H9 (cell line): ENCODE measurements around the gene OGDH. TPM values are rescaled to one million over a fixed set of nuclear protein-coding genes. Genes with fewer than 3 reads are reported as not detected.

ENCODE experiments used
- DNase-seq: peaks from one replicate; pipeline ENCODE4 v3.0.0-alpha.2; 2017
- H2AFZ ChIP-seq: one replicate; pipeline ENCODE4 v1.6.1; 2013; ENCODE audit warnings: mild to moderate bottlenecking, low read length, control low read depth, moderate library complexity
- H2AK5ac ChIP-seq: 2 replicates; pipeline ENCODE4 v1.6.1; 2013; ENCODE audit warnings: low read length, control low read depth, mixed read lengths; ENCODE audit not compliant: insufficient read length
- H2BK120ac ChIP-seq: one replicate; pipeline ENCODE4 v1.6.1; 2013; ENCODE audit warnings: low read depth, mild to moderate bottlenecking, low read length, control low read depth, inconsistent platforms; ENCODE audit not compliant: poor library complexity, severe bottlenecking
- H2BK12ac ChIP-seq: 2 replicates; pipeline ENCODE4 v1.6.1; 2013; ENCODE audit warnings: low read length, control low read depth, mixed read lengths, low read depth; ENCODE audit not compliant: insufficient read length
- H2BK15ac ChIP-seq: 2 replicates; pipeline ENCODE4 v1.6.1; 2013; ENCODE audit warnings: low read depth, low read length, control low read depth
- H2BK20ac ChIP-seq: one replicate; pipeline ENCODE4 v1.6.1; 2013; ENCODE audit warnings: low read depth, mild to moderate bottlenecking, low read length, control low read depth, inconsistent platforms; ENCODE audit not compliant: poor library complexity, severe bottlenecking
- H2BK5ac ChIP-seq: 2 replicates; pipeline ENCODE4 v1.6.1; 2013; ENCODE audit warnings: low read length, control low read depth, mixed read lengths; ENCODE audit not compliant: insufficient read length
- H3K14ac ChIP-seq: 2 replicates; pipeline ENCODE4 v1.6.1; 2013; ENCODE audit warnings: low read length, control low read depth; ENCODE audit not compliant: insufficient read depth
- H3K18ac ChIP-seq: 2 replicates; pipeline ENCODE4 v1.6.1; 2013; ENCODE audit warnings: low read depth, mild to moderate bottlenecking, mixed read lengths, low read length, control low read depth; ENCODE audit not compliant: insufficient read length
- H3K23ac ChIP-seq: 2 replicates; pipeline ENCODE4 v1.6.1; 2013; ENCODE audit warnings: low read length, control low read depth, mixed read lengths, low read depth; ENCODE audit not compliant: insufficient read length
- H3K23me2 ChIP-seq: 2 replicates; pipeline ENCODE4 v1.6.1; 2013; ENCODE audit warnings: low read depth, mild to moderate bottlenecking, mixed read lengths, low read length, control low read depth; ENCODE audit not compliant: insufficient read length, poor library complexity, severe bottlenecking
- H3K27ac ChIP-seq: 2 replicates; pipeline ENCODE4 v1.5.1; 2013; ENCODE audit warnings: low read length, control low read depth, mixed read lengths, low read depth; ENCODE audit not compliant: insufficient read length
- H3K27me3 ChIP-seq: 2 replicates; pipeline ENCODE4 v1.6.1; 2013; ENCODE audit warnings: low read length, control low read depth, inconsistent platforms; ENCODE audit not compliant: insufficient read depth
- H3K4ac ChIP-seq: 2 replicates; pipeline ENCODE4 v1.6.1; 2013; ENCODE audit warnings: low read depth, mild to moderate bottlenecking, control low read depth, inconsistent platforms, low read length, moderate library complexity
- H3K4me1 ChIP-seq: 2 replicates; pipeline ENCODE4 v1.6.1; 2013; ENCODE audit warnings: low read length, control low read depth, inconsistent platforms; ENCODE audit not compliant: insufficient read depth
- H3K4me2 ChIP-seq: 2 replicates; pipeline ENCODE4 v1.6.1; 2013; ENCODE audit warnings: low read length, control low read depth, mixed read lengths; ENCODE audit not compliant: insufficient read length, insufficient read depth
- H3K56ac ChIP-seq: 2 replicates; pipeline ENCODE4 v1.6.1; 2013; ENCODE audit warnings: low read depth, mild to moderate bottlenecking, mixed read lengths, low read length, control low read depth; ENCODE audit not compliant: insufficient read length
- H3K79me1 ChIP-seq: 2 replicates; pipeline ENCODE4 v1.6.1; 2013; ENCODE audit warnings: low read depth, mild to moderate bottlenecking, moderate library complexity, low read length, control low read depth, inconsistent platforms; ENCODE audit not compliant: insufficient read depth, poor library complexity, severe bottlenecking
- H3K79me2 ChIP-seq: 2 replicates; pipeline ENCODE4 v1.6.1; 2013; ENCODE audit warnings: low read length, control low read depth, inconsistent platforms; ENCODE audit not compliant: insufficient read depth
- H3K9ac ChIP-seq: 2 replicates; pipeline ENCODE4 v1.6.1; 2013; ENCODE audit warnings: low read length, control low read depth, mixed read lengths; ENCODE audit not compliant: insufficient read length; ENCODE audit errors: extremely low read depth
- H3K9me3 ChIP-seq: one replicate; pipeline ENCODE4 v1.6.1; 2013; ENCODE audit warnings: low read depth, low read length, inconsistent platforms; ENCODE audit not compliant: control insufficient read depth
- H3T11ph ChIP-seq: one replicate; pipeline ENCODE4 v1.6.1; 2013; ENCODE audit warnings: mild to moderate bottlenecking, low read length, control low read depth, inconsistent platforms
- H4K20me1 ChIP-seq: one replicate; pipeline ENCODE4 v1.6.1; 2013; ENCODE audit not compliant: control insufficient read depth, insufficient read length, insufficient read depth
- H4K5ac ChIP-seq: 2 replicates; pipeline ENCODE4 v1.6.1; 2013; ENCODE audit warnings: low read depth, mild to moderate bottlenecking, mixed read lengths, low read length, control low read depth; ENCODE audit not compliant: insufficient read length
- H4K8ac ChIP-seq: replicated peaks from 2 replicates; pipeline ENCODE4 v1.6.1; 2013; ENCODE audit warnings: low read length, control low read depth, mixed read lengths, low read depth; ENCODE audit not compliant: insufficient read length
- H4K91ac ChIP-seq: 2 replicates; pipeline ENCODE4 v1.6.1; 2013; ENCODE audit warnings: low read depth, mild to moderate bottlenecking, moderate library complexity, mixed read lengths, low read length, control low read depth; ENCODE audit not compliant: insufficient read length
- H3K27ac Mint-ChIP-seq, 3 experiments: 2 replicates in 2 of 3; 3 replicates in 1 of 3; pipeline ENCODE4 v1.8.0; 2020 to 2021; ENCODE audit warnings: mixed read lengths in 3 of 3, mild to moderate bottlenecking in 1 of 3, moderate library complexity in 1 of 3
- H3K27me3 Mint-ChIP-seq: 2 replicates; pipeline ENCODE4 v1.8.0; 2021; ENCODE audit warnings: low read depth, mild to moderate bottlenecking, moderate library complexity, mixed read lengths
- H3K36me3 Mint-ChIP-seq, 3 experiments: 2 replicates in 2 of 3; 3 replicates in 1 of 3; pipeline ENCODE4 v1.8.0; 2020 to 2021; ENCODE audit warnings: low read depth in 3 of 3, mixed read lengths in 3 of 3; ENCODE audit not compliant: insufficient read depth in 1 of 3
- H3K4me1 Mint-ChIP-seq, 2 experiments: 2 replicates each; pipeline ENCODE4 v1.8.0; 2020; ENCODE audit warnings: mixed read lengths in 2 of 2
- H3K4me3 Mint-ChIP-seq, 2 experiments: 2 replicates in 1 of 2; 3 replicates in 1 of 2; pipeline ENCODE4 v1.8.0; 2020 to 2021; ENCODE audit warnings: mild to moderate bottlenecking in 2 of 2, mixed read lengths in 2 of 2, moderate library complexity in 1 of 2
- H3K9me3 Mint-ChIP-seq, 2 experiments: 2 replicates in 1 of 2; 3 replicates in 1 of 2; pipeline ENCODE4 v1.8.0; 2020; ENCODE audit warnings: mild to moderate bottlenecking in 2 of 2, mixed read lengths in 2 of 2, moderate library complexity in 1 of 2
- WGBS: extraction: QIAGEN DNeasy Blood & Tissue Kit; methylation state at CpG from one replicate; pipeline ENCODE4 v1.1.7; 2013; ENCODE audit warnings: missing lambda C conversion rate, low lambda C conversion rate, mixed read lengths; ENCODE audit not compliant: insufficient read length; ENCODE audit errors: extremely low coverage; 5-methylcytosine and 5-hydroxymethylcytosine counted together
- total RNA-seq: library from RNA; stranded (reverse); gene quantifications from 2 replicates; pipeline ENCODE4 v1.2.1, GENCODE V29; 2021
- TF ChIP-seq, protein P1 (sequence below): fragments of 200-600 bp; sonication (generic); conservative IDR thresholded peaks from 3 replicates; pipeline ENCODE4 v1.8.0; 2021; ENCODE audit warnings: antibody characterized with exemption, mild to moderate bottlenecking

OGDH gene
- total RNA-seq, 1 experiment from 2014 or later = 77.3 TPM

DNA sequence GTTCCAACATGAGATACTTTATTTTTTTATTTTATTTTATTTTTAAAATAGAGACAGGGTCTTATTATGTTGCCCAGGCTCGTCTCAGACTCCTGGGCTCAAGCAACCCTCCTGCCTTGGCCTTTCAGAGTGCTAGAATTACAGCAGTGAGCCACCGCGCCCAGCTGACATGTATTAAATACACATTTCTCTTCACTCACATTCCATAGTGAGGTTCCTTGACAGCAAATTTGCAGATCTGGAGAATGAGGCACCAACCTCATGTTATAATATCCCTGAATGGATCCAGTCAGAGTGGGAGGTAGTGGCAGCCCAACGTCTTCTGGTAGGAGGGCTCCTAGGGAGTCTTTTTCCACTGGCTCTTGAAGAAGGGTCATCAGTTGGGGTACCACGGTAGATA, 46.1 kb downstream of the OGDH start:
- no peak overlapping the region for H2AFZ ChIP-seq
- H3K4me2 ChIP-seq = no peak overlapping the region
- H3K79me2 ChIP-seq = no peaks in the 10 kb centered on the region
- H3K27me3 ChIP-seq = no peaks in the 10 kb centered on the region
- TF ChIP-seq, protein P1, sequence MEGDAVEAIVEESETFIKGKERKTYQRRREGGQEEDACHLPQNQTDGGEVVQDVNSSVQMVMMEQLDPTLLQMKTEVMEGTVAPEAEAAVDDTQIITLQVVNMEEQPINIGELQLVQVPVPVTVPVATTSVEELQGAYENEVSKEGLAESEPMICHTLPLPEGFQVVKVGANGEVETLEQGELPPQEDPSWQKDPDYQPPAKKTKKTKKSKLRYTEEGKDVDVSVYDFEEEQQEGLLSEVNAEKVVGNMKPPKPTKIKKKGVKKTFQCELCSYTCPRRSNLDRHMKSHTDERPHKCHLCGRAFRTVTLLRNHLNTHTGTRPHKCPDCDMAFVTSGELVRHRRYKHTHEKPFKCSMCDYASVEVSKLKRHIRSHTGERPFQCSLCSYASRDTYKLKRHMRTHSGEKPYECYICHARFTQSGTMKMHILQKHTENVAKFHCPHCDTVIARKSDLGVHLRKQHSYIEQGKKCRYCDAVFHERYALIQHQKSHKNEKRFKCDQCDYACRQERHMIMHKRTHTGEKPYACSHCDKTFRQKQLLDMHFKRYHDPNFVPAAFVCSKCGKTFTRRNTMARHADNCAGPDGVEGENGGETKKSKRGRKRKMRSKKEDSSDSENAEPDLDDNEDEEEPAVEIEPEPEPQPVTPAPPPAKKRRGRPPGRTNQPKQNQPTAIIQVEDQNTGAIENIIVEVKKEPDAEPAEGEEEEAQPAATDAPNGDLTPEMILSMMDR = no peak
- no peaks in the 10 kb centered on the region for H3K79me1 ChIP-seq
- no peak overlapping the region for H4K5ac ChIP-seq
- no peak overlapping the region for H2BK120ac ChIP-seq
- H3K27ac ChIP-seq = no peak overlapping the region
- no peak overlapping the region for H3K9ac ChIP-seq
- no peaks in the 10 kb centered on the region for H3K9me3 ChIP-seq
- H3K14ac ChIP-seq = no peak overlapping the region
- H2BK20ac ChIP-seq = no peak overlapping the region
- H3K4ac ChIP-seq = no peak overlapping the region
- Mint-ChIP-seq H3K9me3 (peaks cover 2 to 3% of the 10 kb centered on the region in 2 experiments; a peak in 2 of 5 replicates), H3K4me1 (no peaks in the 10 kb centered on the region), H3K27me3 (no peaks in the 10 kb centered on the region), H3K4me3 (no peak overlapping the region), H3K27ac (no peak overlapping the region; a peak in 1 of 7 replicates), H3K36me3 (peaks cover 12 to 43% (median 31%) of the 10 kb centered on the region in 3 experiments; a peak in 6 of 7 replicates)
- no peak overlapping the region for H4K91ac ChIP-seq
- no peak overlapping the region for H2BK5ac ChIP-seq
- no peaks in the 10 kb centered on the region for H4K20me1 ChIP-seq
- no peaks in the 10 kb centered on the region for H3K4me1 ChIP-seq
- H3K56ac ChIP-seq = no peak overlapping the region
- H2BK15ac ChIP-seq = no peak overlapping the region
- no peak for DNase-seq
- WGBS = no CpG with 5 or more reads among the region's 5 CpGs
- no peaks in the 10 kb centered on the region for H3K23me2 ChIP-seq
- no peak overlapping the region for H2AK5ac ChIP-seq
- H2BK12ac ChIP-seq = no peak overlapping the region
- H3K23ac ChIP-seq = no peak overlapping the region
- no peak overlapping the region for H3T11ph ChIP-seq
- H4K8ac ChIP-seq = no peak overlapping the region
- no peak overlapping the region for H3K18ac ChIP-seq
